Cardiac muscle cell (in vitro differentiated cells and primary cell): Measurements from ENCODE around the gene TYMS. TPM values are rescaled to one million over a fixed set of nuclear protein-coding genes. Genes with fewer than 3 reads are reported as not detected.
A peak's percentile ranks its signal among the peaks of the same experiment; 100 is the strongest.

Experiments
- DNase-seq, 2 donors: peaks; one replicate each; pipeline versions ENCODE4 v3.0.0 to v3.0.0-alpha.2; 2010 to 2017; ENCODE audit warnings: low read depth in 1 of 2, low spot score in 1 of 2
- H3K27ac ChIP-seq: fragments of 200-600 bp; sonication (generic); 2 replicates; pipeline ENCODE4 v1.5.1; 2016
- H3K27me3 ChIP-seq: fragments of 200-600 bp; sonication (generic); 2 replicates; pipeline ENCODE4 v1.6.0; 2016; ENCODE audit warnings: control low read depth
- H3K36me3 ChIP-seq: fragments of 200-600 bp; sonication (generic); 2 replicates; pipeline ENCODE4 v1.5.1; 2016; ENCODE audit warnings: control low read depth
- H3K4me1 ChIP-seq: fragments of 200-600 bp; sonication (generic); 2 replicates; pipeline ENCODE4 v1.8.1; 2017; ENCODE audit warnings: low read depth, mild to moderate bottlenecking, mixed run types
- H3K4me3 ChIP-seq: fragments of 200-600 bp; sonication (generic); 2 replicates; pipeline ENCODE4 v1.5.1; 2016; ENCODE audit warnings: mild to moderate bottlenecking
- H3K9me3 ChIP-seq: fragments of 200-600 bp; sonication (generic); 2 replicates; pipeline ENCODE4 v1.5.1; 2017; ENCODE audit warnings: low read depth, mild to moderate bottlenecking, control low read depth
- CTCF ChIP-seq: IDR thresholded peaks from 2 replicates; pipeline ENCODE4 v1.5.1; 2012; ENCODE audit warnings: low read depth, mild to moderate bottlenecking, low read length
- polyA plus RNA-seq: library from polyadenylated mRNA; unstranded; fragments of >200 nt; fragmentation: Nextera tagmentation; extraction: Ambion mirVana; gene quantifications from 2 replicates; pipeline ENCODE4 v1.2.1, GENCODE V29; 2016
- total RNA-seq: library from RNA; depleted of rRNA; stranded (reverse); fragments of >200 nt; gene quantifications from 2 replicates; pipeline ENCODE4 v1.2.3, GENCODE V29; 2016

Gene TYMS
- total and polyA plus RNA-seq, 2 experiments from 2014 or later = 86.5 to 177 TPM

- DNase-seq = peak; percentile 46 to 95
- Histone ChIP-seq H3K4me1 (peaks cover 5% of the 10 kb centered on the region), H3K36me3 (no peaks in the 10 kb centered on the region), H3K27ac (no peak overlapping the region), H3K9me3 (no peaks in the 10 kb centered on the region), H3K27me3 (no peaks in the 10 kb centered on the region), H3K4me3 (peak overlapping the region; percentile 78)
- no peak for TF ChIP-seq CTCF
These were observed 54.4 kb downstream of the TYMS start for GRCh38 chr18:711657-712400.

- Histone ChIP-seq H3K4me3 (peak within 1 kb of the TSS; percentile 78), H3K4me1 (peaks cover 5% of the 10 kb centered on the region), H3K27me3 (no peaks in the 10 kb centered on the region), H3K36me3 (no peaks in the 10 kb centered on the region), H3K9me3 (no peaks in the 10 kb centered on the region), H3K27ac (no peak within 1 kb of the TSS)
- peak; percentile 73 for TF ChIP-seq CTCF
- peak; percentile 81 to 94 for DNase-seq
These were observed 55.1 kb downstream of the TYMS start, which contains the start of gene ENOSF1 for GRCh38 chr18:712401-713134. Gene ENOSF1 (minus strand): TSS chr18:712630. CDS start chr18:712587, 43 bp downstream.

GRCh38 chr18:713135-713490 lies 55.7 kb downstream of the TYMS start:
- Histone ChIP-seq H3K27ac (no peak overlapping the region), H3K27me3 (no peaks in the 10 kb centered on the region), H3K9me3 (no peaks in the 10 kb centered on the region), H3K4me3 (no peak overlapping the region), H3K36me3 (no peaks in the 10 kb centered on the region), H3K4me1 (peaks cover 5% of the 10 kb centered on the region)
- DNase-seq = no peak
- no peak for TF ChIP-seq CTCF

- Histone ChIP-seq H3K36me3 (no peaks in the 10 kb centered on the region), H3K4me1 (no peaks in the 10 kb centered on the region), H3K27ac (no peak overlapping the region), H3K27me3 (no peaks in the 10 kb centered on the region), H3K4me3 (no peak overlapping the region), H3K9me3 (no peaks in the 10 kb centered on the region)
- DNase-seq = peak in 1 of 2 donors; percentile 45
- no peak for TF ChIP-seq CTCF
These were observed 58.2 kb downstream of the TYMS start for GRCh38 chr18:715626-716025.

- no peaks in the 10 kb centered on the region for H3K9me3 ChIP-seq
- no peak overlapping the region for H3K4me3 ChIP-seq
- H3K27me3 ChIP-seq = no peaks in the 10 kb centered on the region
- no peaks in the 10 kb centered on the region for H3K4me1 ChIP-seq
- no peaks in the 10 kb centered on the region for H3K36me3 ChIP-seq
- TF ChIP-seq CTCF = no peak
- no peak for DNase-seq
- no peak overlapping the region for H3K27ac ChIP-seq
These were observed 59.5 kb downstream of the TYMS start for GRCh38 chr18:717003-717402.

Other genes starting within 250 kb of the TYMS start
- gene COLEC12, start 157.0 kb upstream of the TYMS start, total RNA-seq = 57.5 and 61.1 TPM in 2 replicates
- 69.0 and 78.7 TPM in 2 replicates for gene COLEC12, start 157.0 kb upstream of the TYMS start, polyA plus RNA-seq
- not detected in 2 replicates for gene CETN1, start 77.3 kb upstream of the TYMS start, total RNA-seq
- not detected in 2 replicates for gene CETN1, start 77.3 kb upstream of the TYMS start, polyA plus RNA-seq
- gene CLUL1, start 60.7 kb upstream of the TYMS start, total RNA-seq = 1.7 and 9.9 TPM in 2 replicates
- gene CLUL1, start 60.7 kb upstream of the TYMS start, polyA plus RNA-seq = 0.21 and 3.1 TPM in 2 replicates
- 35.2 and 66.7 TPM in 2 replicates for gene ENOSF1, start 55.0 kb downstream of the TYMS start, total RNA-seq
- gene ENOSF1, start 55.0 kb downstream of the TYMS start, polyA plus RNA-seq = 72.0 and 72.9 TPM in 2 replicates
- 96.0 and 124 TPM in 2 replicates for gene YES1, start 154.6 kb downstream of the TYMS start, total RNA-seq
- gene YES1, start 154.6 kb downstream of the TYMS start, polyA plus RNA-seq = 18.5 and 20.6 TPM in 2 replicates
- 0.04 TPM in 1 of 2 replicates, not detected in the other for gene ADCYAP1, start 247.2 kb downstream of the TYMS start, total RNA-seq
- not detected in 2 replicates for gene ADCYAP1, start 247.2 kb downstream of the TYMS start, polyA plus RNA-seq